Upper lobe of left lung (tissue), 4 donors: ENCODE results near the gene NR4A2.

Source experiments
- CTCF ChIP-seq, 6 experiments: fragments of 450-650 bp in 4 of 6; fragments of 200-600 bp in 2 of 6; sonication (generic) in 2 of 6; IDR thresholded peaks; one replicate each; pipeline ENCODE4 v1.5.1; 2016 to 2019; ENCODE audit warnings: antibody characterized with exemption in 6 of 6
- POLR2A ChIP-seq, 4 donors: fragments of 450-650 bp; IDR thresholded peaks; one replicate each; pipeline ENCODE4 v1.5.1; 2016 to 2017; ENCODE audit warnings: antibody characterized with exemption in 4 of 4, mild to moderate bottlenecking in 2 of 4
- POLR2AphosphoS5 ChIP-seq, 2 donors: sonication (generic); formaldehyde crosslinking; IDR thresholded peaks; one replicate each; pipeline ENCODE4 v1.5.1; 2017; ENCODE audit warnings: antibody characterized with exemption in 2 of 2

- TF ChIP-seq CTCF (IDR thresholded peaks at IDR 0.05) (peak in 5 of 6 experiments; percentile 8 to 56 (median 19)), POLR2AphosphoS5 (IDR thresholded peaks at IDR 0.05) (peak in 1 of 2 donors; percentile 30), POLR2A (IDR thresholded peaks at IDR 0.05) (peak in 1 of 4 donors; percentile 19)
Measured at GRCh38 chr2:156319811-156320485, 12.6 kb downstream of the NR4A2 start.
